MM.1S (cell line): ENCODE measurements around the gene MRPS6.

Experiments
- DNase-seq: peaks from one replicate; pipeline ENCODE4 v3.0.0-alpha.2; 2015
- H2AFZ ChIP-seq: fragments of 300-600 bp; sonication (generic); 2 replicates; pipeline ENCODE4 v1.6.0; 2016; ENCODE audit warnings: antibody characterized with exemption, low read length
- H3F3A ChIP-seq: fragments of 300-600 bp; sonication (generic); 2 replicates; pipeline ENCODE4 v1.6.1; 2016; ENCODE audit warnings: mild to moderate bottlenecking, antibody characterized with exemption, low read length, moderate library complexity, mixed read lengths; ENCODE audit not compliant: insufficient read depth
- H3K27ac ChIP-seq: fragments of 300-600 bp; sonication (generic); 2 replicates; pipeline ENCODE4 v1.5.1; 2016; ENCODE audit warnings: mild to moderate bottlenecking, low read length
- H3K27me3 ChIP-seq: fragments of 300-600 bp; sonication (generic); replicated peaks from 2 replicates; pipeline ENCODE4 v1.6.0; 2016; ENCODE audit warnings: low read length; ENCODE audit not compliant: insufficient read depth
- H3K36me3 ChIP-seq: fragments of 300-600 bp; sonication (generic); replicated peaks from 2 replicates; pipeline ENCODE4 v1.6.1; 2016; ENCODE audit warnings: mild to moderate bottlenecking, low read length, mixed read lengths; ENCODE audit not compliant: insufficient read depth
- H3K4me1 ChIP-seq: fragments of 300-600 bp; sonication (generic); 2 replicates; pipeline ENCODE4 v1.6.1; 2016; ENCODE audit warnings: low read length, mixed read lengths
- H3K4me2 ChIP-seq: fragments of 300-600 bp; sonication (generic); 2 replicates; pipeline ENCODE4 v1.6.0; 2016; ENCODE audit warnings: low read depth, low read length
- H3K4me3 ChIP-seq: fragments of 300-600 bp; sonication (generic); 2 replicates; pipeline ENCODE4 v1.5.1; 2016; ENCODE audit warnings: low read length, mixed read lengths
- H3K79me2 ChIP-seq: fragments of 300-600 bp; sonication (generic); 2 replicates; pipeline ENCODE4 v1.6.1; 2016; ENCODE audit warnings: mixed run types, low read length, mixed read lengths
- H3K9ac ChIP-seq: fragments of 300-600 bp; sonication (generic); 2 replicates; pipeline ENCODE4 v1.6.1; 2016; ENCODE audit warnings: low read length, mixed read lengths
- H3K9me2 ChIP-seq: fragments of 300-600 bp; sonication (generic); replicated peaks from 2 replicates; pipeline ENCODE4 v1.6.1; 2016; ENCODE audit warnings: mild to moderate bottlenecking, low read length, mixed read lengths; ENCODE audit not compliant: insufficient read depth
- H3K9me3 ChIP-seq: fragments of 300-600 bp; sonication (generic); replicated peaks from 2 replicates; pipeline ENCODE4 v1.6.1; 2016; ENCODE audit warnings: mild to moderate bottlenecking, low read length, mixed read lengths; ENCODE audit not compliant: insufficient read depth
- H4K20me1 ChIP-seq: fragments of 300-600 bp; sonication (generic); 2 replicates; pipeline ENCODE4 v1.6.1; 2016; ENCODE audit warnings: mild to moderate bottlenecking, low read length, moderate library complexity, mixed read lengths; ENCODE audit not compliant: insufficient read depth
- EZH2 ChIP-seq: fragments of 300-600 bp; sonication (generic); optimal IDR thresholded peaks from 2 replicates; pipeline ENCODE3; 2017; ENCODE audit warnings: low read depth, mild to moderate bottlenecking, antibody characterized with exemption, low read length, mixed read lengths
- EZH2phosphoT487 ChIP-seq: fragments of 300-600 bp; sonication (generic); IDR thresholded peaks from 2 replicates; pipeline ENCODE4 v1.6.1; 2018; ENCODE audit warnings: antibody characterized with exemption, low read length
- TF ChIP-seq, protein P1 (sequence below): fragments of 300-600 bp; sonication (generic); IDR thresholded peaks from 2 replicates; pipeline ENCODE4 v1.5.1; 2016; ENCODE audit warnings: antibody characterized with exemption, low read length, mixed read lengths

The MRPS6 gene

DNA sequence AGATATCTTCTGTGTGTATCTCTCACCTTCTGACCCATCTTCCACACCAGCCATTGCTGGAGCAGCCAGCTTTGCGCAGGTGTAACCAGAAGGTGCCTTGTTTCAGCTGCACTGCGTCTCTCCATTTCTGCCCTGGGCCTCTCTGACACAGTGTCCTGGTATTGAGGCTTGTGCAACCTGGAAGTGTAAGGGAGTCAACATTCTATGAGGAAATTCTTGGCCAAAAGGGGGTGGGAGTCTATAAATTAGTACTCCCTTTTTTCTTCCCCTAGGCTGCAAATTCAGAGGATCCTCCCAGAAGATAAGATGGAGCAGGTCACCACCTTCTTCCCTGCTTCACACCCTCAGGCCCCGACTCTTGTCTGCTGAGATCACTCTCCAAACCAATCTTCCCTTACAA is 109.1 kb downstream of the MRPS6 start:
- H3K4me2 ChIP-seq = no peak overlapping the region
- no peak for DNase-seq
- H3K9me2 ChIP-seq = no peaks in the 10 kb centered on the region
- no peak overlapping the region for H2AFZ ChIP-seq
- no peak overlapping the region for H3K4me3 ChIP-seq
- no peaks in the 10 kb centered on the region for H3K4me1 ChIP-seq
- TF ChIP-seq, protein P1, sequence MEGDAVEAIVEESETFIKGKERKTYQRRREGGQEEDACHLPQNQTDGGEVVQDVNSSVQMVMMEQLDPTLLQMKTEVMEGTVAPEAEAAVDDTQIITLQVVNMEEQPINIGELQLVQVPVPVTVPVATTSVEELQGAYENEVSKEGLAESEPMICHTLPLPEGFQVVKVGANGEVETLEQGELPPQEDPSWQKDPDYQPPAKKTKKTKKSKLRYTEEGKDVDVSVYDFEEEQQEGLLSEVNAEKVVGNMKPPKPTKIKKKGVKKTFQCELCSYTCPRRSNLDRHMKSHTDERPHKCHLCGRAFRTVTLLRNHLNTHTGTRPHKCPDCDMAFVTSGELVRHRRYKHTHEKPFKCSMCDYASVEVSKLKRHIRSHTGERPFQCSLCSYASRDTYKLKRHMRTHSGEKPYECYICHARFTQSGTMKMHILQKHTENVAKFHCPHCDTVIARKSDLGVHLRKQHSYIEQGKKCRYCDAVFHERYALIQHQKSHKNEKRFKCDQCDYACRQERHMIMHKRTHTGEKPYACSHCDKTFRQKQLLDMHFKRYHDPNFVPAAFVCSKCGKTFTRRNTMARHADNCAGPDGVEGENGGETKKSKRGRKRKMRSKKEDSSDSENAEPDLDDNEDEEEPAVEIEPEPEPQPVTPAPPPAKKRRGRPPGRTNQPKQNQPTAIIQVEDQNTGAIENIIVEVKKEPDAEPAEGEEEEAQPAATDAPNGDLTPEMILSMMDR = no peak
- TF ChIP-seq EZH2 = no peak
- no peak for TF ChIP-seq EZH2phosphoT487
- H3K27me3 ChIP-seq = no peaks in the 10 kb centered on the region
- H3F3A ChIP-seq = no peaks in the 10 kb centered on the region
- H3K27ac ChIP-seq = no peak overlapping the region
- no peaks in the 10 kb centered on the region for H4K20me1 ChIP-seq
- no peaks in the 10 kb centered on the region for H3K79me2 ChIP-seq
- H3K9ac ChIP-seq = no peak overlapping the region
- H3K9me3 ChIP-seq = no peaks in the 10 kb centered on the region
- no peaks in the 10 kb centered on the region for H3K36me3 ChIP-seq

DNA sequence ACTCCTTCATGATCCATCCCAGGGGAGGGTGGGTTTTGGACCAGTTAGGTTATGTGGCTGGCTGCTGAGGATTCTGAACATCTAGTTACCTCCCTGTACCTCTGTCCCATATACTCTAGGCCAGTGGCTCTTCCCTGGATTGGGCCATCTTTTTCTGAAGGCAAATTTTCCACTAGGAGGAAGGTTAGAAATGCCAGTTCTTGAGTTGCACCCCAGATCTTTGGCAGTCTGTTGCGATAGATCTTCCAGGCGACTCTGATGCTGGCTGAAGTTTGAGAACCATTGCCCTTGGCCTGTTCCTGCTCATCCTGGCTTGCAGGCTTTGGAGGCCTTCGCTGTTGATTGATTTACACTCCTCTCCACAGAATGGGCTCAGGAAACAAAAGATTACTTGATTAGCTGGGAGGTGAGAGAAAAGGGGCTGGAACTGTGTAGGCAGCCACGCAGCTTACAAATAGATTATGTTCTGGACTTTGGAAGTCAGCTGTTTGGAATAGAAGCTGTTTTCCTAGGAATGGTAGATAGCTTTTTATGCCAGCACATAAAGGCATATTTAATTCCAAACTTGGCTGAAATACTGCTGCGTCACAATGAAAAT is 110.1 kb downstream of the MRPS6 start:
- H2AFZ ChIP-seq = no peak overlapping the region
- no peak overlapping the region for H3K9ac ChIP-seq
- TF ChIP-seq EZH2phosphoT487 (no peak), EZH2 (no peak)
- TF ChIP-seq, protein P1 = no peak
- no peaks in the 10 kb centered on the region for H3K4me1 ChIP-seq
- no peaks in the 10 kb centered on the region for H3K27me3 ChIP-seq
- H3K27ac ChIP-seq = no peak overlapping the region
- H3K9me2 ChIP-seq = no peaks in the 10 kb centered on the region
- no peaks in the 10 kb centered on the region for H3F3A ChIP-seq
- no peak overlapping the region for H3K4me2 ChIP-seq
- no peak for DNase-seq
- no peaks in the 10 kb centered on the region for H3K36me3 ChIP-seq
- no peaks in the 10 kb centered on the region for H3K9me3 ChIP-seq
- no peaks in the 10 kb centered on the region for H4K20me1 ChIP-seq
- H3K79me2 ChIP-seq = no peaks in the 10 kb centered on the region
- H3K4me3 ChIP-seq = no peak overlapping the region

DNA sequence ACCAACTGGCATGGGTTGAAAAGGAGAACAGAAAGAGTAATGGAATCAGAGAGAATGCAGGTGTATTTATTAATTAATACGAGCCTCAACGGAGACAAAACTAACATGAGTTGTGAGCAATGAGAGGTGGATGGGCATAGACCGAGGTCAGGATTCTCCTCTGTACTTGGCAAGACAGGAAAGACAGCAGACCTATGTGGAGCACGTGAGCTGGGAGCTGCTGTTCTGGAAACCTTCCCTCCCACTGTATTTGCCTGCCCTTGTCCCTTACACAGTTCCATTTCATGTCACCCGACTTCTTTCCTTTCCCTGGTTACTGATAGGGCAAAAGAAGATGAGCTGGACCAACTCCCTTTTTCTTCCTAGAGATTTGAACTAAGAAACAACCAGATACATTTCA is 110.9 kb downstream of the MRPS6 start:
- Histone ChIP-seq H3K27ac (no peak overlapping the region), H3K79me2 (no peaks in the 10 kb centered on the region), H3K36me3 (no peaks in the 10 kb centered on the region), H3K4me1 (no peaks in the 10 kb centered on the region), H3K9me2 (no peaks in the 10 kb centered on the region), H3K9ac (no peak overlapping the region), H3K27me3 (no peaks in the 10 kb centered on the region), H3K4me3 (no peak overlapping the region), H3F3A (no peaks in the 10 kb centered on the region), H4K20me1 (no peaks in the 10 kb centered on the region), H3K4me2 (no peak overlapping the region), H2AFZ (no peak overlapping the region), H3K9me3 (no peaks in the 10 kb centered on the region)
- DNase-seq = no peak
- TF ChIP-seq EZH2 = no peak
- no peak for TF ChIP-seq EZH2phosphoT487
- TF ChIP-seq, protein P1 = no peak
